Natural killer cell (primary cell): ENCODE results near the gene PRRG2. TPM values are rescaled to one million over a fixed set of nuclear protein-coding genes. Genes with fewer than 3 reads are reported as not detected.

Experiments
- ATAC-seq, 3 donors: fragments of 150-1000 bp in 2 of 3; fragments of 200-7000 bp in 1 of 3; cut with Tn5 transposase; 1 replicate in 1 of 3; 2 replicates in 2 of 3; pipeline ENCODE4 v1.10.0; 2021; ENCODE audit warnings: mild to moderate bottlenecking in 2 of 3, moderate library complexity in 2 of 3
- DNase-seq, 2 donors: peaks; one replicate each; pipeline versions ENCODE4 v3.0.0 to v3.0.0-alpha.2; 2013 to 2021; ENCODE audit warnings: mixed read lengths in 1 of 2
- H3K27ac ChIP-seq: one replicate; pipeline ENCODE4 v1.5.1; 2013; ENCODE audit warnings: mild to moderate bottlenecking, low read length
- H3K27me3 ChIP-seq: one replicate; pipeline ENCODE4 v1.6.1; 2013; ENCODE audit warnings: low read length; ENCODE audit not compliant: control insufficient read depth, insufficient read depth
- H3K36me3 ChIP-seq: one replicate; pipeline ENCODE4 v1.6.1; 2013; ENCODE audit warnings: low read length; ENCODE audit not compliant: control insufficient read depth, insufficient read depth
- H3K4me1 ChIP-seq: one replicate; pipeline ENCODE4 v1.6.1; 2013; ENCODE audit warnings: low read length; ENCODE audit not compliant: control insufficient read depth, insufficient read depth
- H3K4me3 ChIP-seq: one replicate; pipeline ENCODE4 v1.5.1; 2013; ENCODE audit warnings: low read length
- H3K9me3 ChIP-seq: one replicate; pipeline ENCODE4 v1.6.1; 2013; ENCODE audit warnings: low read length; ENCODE audit not compliant: control insufficient read depth, insufficient read depth
- H3K27ac Mint-ChIP-seq, 2 donors: one replicate each; pipeline ENCODE4 v1.8.0; 2022; ENCODE audit warnings: mild to moderate bottlenecking in 2 of 2, mixed read lengths in 2 of 2, moderate library complexity in 1 of 2
- H3K27me3 Mint-ChIP-seq, 2 donors: one replicate each; pipeline ENCODE4 v1.8.0; 2022; ENCODE audit warnings: low read depth in 2 of 2, mixed read lengths in 2 of 2
- H3K36me3 Mint-ChIP-seq: one replicate; pipeline ENCODE4 v1.8.0; 2022; ENCODE audit warnings: mixed read lengths
- H3K4me1 Mint-ChIP-seq, 2 donors: one replicate each; pipeline ENCODE4 v1.8.0; 2022; ENCODE audit warnings: mixed read lengths in 2 of 2
- H3K4me3 Mint-ChIP-seq: one replicate; pipeline ENCODE4 v1.8.0; 2022; ENCODE audit warnings: mild to moderate bottlenecking, moderate library complexity, mixed read lengths
- H3K9me3 Mint-ChIP-seq, 2 donors: one replicate each; pipeline ENCODE4 v1.8.0; 2022; ENCODE audit warnings: mixed read lengths in 2 of 2
- CTCF ChIP-seq: fragments of 200-600 bp; IDR thresholded peaks from one replicate; pipeline ENCODE4 v1.8.0; 2022; ENCODE audit warnings: antibody characterized with exemption
- WGBS: methylation state at CpG from one replicate; pipeline ENCODE4 v1.1.7; 2013; ENCODE audit warnings: missing lambda C conversion rate; ENCODE audit not compliant: insufficient coverage; 5-methylcytosine and 5-hydroxymethylcytosine counted together
- intact Hi-C: fragments of 100-400 bp; cut with micrococcal nuclease; formaldehyde crosslinking; loops from one replicate; pipeline ENCODE4 v1.14.2; 2022
- total RNA-seq, 4 donors: library from RNA; stranded (reverse); fragments of 120-200 nt in 1 of 4; gene quantifications; one replicate each; pipeline versions ENCODE4 v1.2.3 to v1.2.4, GENCODE V29; 2013 to 2022

PRRG2 gene
- total RNA-seq, 3 donors from 2014 or later (not counting 1 experiment from before 2014, with no cell fraction given), result 0.39 to 0.56 TPM; not detected in 1

- H3K27ac Mint-ChIP-seq, result no peak overlapping the region
- Histone ChIP-seq H3K27me3 (no peaks in the 10 kb centered on the region), H3K4me3 (no peak overlapping the region), H3K27ac (no peak overlapping the region), H3K9me3 (no peaks in the 10 kb centered on the region), H3K36me3 (peaks cover 44% of the 10 kb centered on the region), H3K4me1 (no peaks in the 10 kb centered on the region)
- intact Hi-C loops, result no loop called here
- no peaks in the 10 kb centered on the region for H3K36me3 Mint-ChIP-seq
- 90% methylated on average over 7 of the region's 7 CpGs for WGBS
- H3K9me3 Mint-ChIP-seq, result no peaks in the 10 kb centered on the region
- no peaks in the 10 kb centered on the region for H3K27me3 Mint-ChIP-seq
- H3K4me3 Mint-ChIP-seq, result no peak overlapping the region
- TF ChIP-seq CTCF, result no peak
- no peak for ATAC-seq
- no peak for DNase-seq
- peaks cover 0 to 7% of the 10 kb centered on the region in 2 donors for H3K4me1 Mint-ChIP-seq
Observed at GRCh38 chr19:49605605-49606004, 24.5 kb downstream of the PRRG2 start.

DNA sequence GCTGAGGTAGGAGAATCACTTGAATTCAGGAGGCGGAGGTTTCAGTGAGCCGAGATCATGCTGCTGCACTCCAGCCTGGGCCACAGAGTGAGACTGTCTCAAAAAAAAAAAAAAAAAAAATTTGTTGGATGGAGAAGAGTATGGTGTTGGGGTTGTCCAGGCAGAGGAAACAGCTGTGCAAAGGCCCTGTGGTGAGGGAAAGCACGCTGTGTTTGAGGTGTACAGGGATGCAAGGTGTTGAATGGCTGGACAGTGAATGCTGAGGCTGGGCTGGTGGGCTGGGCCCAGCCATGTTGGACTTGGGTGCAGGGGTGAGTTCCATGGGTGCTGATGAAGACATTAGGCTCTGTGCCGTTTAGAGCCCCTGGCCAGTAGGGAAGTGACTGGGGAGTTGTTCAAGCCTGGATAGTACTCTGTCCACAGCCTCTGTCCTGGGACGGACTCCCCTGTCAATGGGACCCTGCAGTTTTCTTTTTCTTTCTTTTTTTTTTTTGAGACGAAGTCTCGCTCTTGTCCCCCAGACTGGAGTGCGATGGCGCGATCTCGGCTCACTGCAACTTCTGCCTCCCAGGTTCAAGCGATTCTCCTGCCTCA is 28.5 kb downstream of the PRRG2 start:
- no peaks in the 10 kb centered on the region for H3K9me3 Mint-ChIP-seq
- intact Hi-C loops, result no loop called here

GRCh38 chr19:49613374-49613773 is 32.3 kb downstream of the PRRG2 start:
- peak overlapping the region; percentile 86 to 97 for H3K27ac Mint-ChIP-seq
- H3K4me1 ChIP-seq, result peaks cover 26% of the 10 kb centered on the region
- TF ChIP-seq CTCF, result no peak
- H3K27ac ChIP-seq, result peak overlapping the region; percentile 73
- H3K4me1 Mint-ChIP-seq, result peaks cover 18 to 33% of the 10 kb centered on the region in 2 donors
- H3K27me3 ChIP-seq, result no peaks in the 10 kb centered on the region
- intact Hi-C loops, result no loop called here
- ATAC-seq (peak in 1 of 3 donors; percentile 19), DNase-seq (no peak)
- 60% methylated on average over 4 of the region's 4 CpGs for WGBS
- no peaks in the 10 kb centered on the region for H3K9me3 ChIP-seq
- peaks cover 57% of the 10 kb centered on the region for H3K36me3 ChIP-seq
- no peaks in the 10 kb centered on the region for H3K9me3 Mint-ChIP-seq
- no peaks in the 10 kb centered on the region for H3K27me3 Mint-ChIP-seq
- no peak overlapping the region for H3K4me3 ChIP-seq
- peak overlapping the region; percentile 70 for H3K4me3 Mint-ChIP-seq
- H3K36me3 Mint-ChIP-seq, result no peaks in the 10 kb centered on the region

More for the DNA sequence above, 28.5 kb downstream of the PRRG2 start:
- Mint-ChIP-seq H3K4me1 (peaks cover 13 to 21% of the 10 kb centered on the region in 2 donors), H3K27me3 (no peaks in the 10 kb centered on the region), H3K27ac (no peak overlapping the region), H3K4me3 (no peak overlapping the region), H3K36me3 (no peaks in the 10 kb centered on the region)
- DNase-seq (no peak), ATAC-seq (no peak)
- Histone ChIP-seq H3K9me3 (no peaks in the 10 kb centered on the region), H3K36me3 (peaks cover 36% of the 10 kb centered on the region), H3K4me1 (peaks cover 22% of the 10 kb centered on the region), H3K27me3 (no peaks in the 10 kb centered on the region), H3K4me3 (no peak overlapping the region), H3K27ac (no peak overlapping the region)
- TF ChIP-seq CTCF, result no peak
- WGBS, result 94% methylated on average over 11 of the region's 12 CpGs
